GM19372 (cell line): ENCODE data around the gene HAPSTR1.
"Not testable (repeated sequence)": the region's sequence is repeated elsewhere in the genome, so short reads cannot be mapped to it uniquely, and the experiment has no call there.

ENCODE experiments used
- ATAC-seq: cut with Tn5 transposase; IDR thresholded peaks from one replicate; pipeline ENCODE4 v1.9.1; 2021; ENCODE audit warnings: mild to moderate bottlenecking, low read depth, moderate library complexity; ENCODE audit not compliant: unreplicated experiment

Gene HAPSTR1

DNA sequence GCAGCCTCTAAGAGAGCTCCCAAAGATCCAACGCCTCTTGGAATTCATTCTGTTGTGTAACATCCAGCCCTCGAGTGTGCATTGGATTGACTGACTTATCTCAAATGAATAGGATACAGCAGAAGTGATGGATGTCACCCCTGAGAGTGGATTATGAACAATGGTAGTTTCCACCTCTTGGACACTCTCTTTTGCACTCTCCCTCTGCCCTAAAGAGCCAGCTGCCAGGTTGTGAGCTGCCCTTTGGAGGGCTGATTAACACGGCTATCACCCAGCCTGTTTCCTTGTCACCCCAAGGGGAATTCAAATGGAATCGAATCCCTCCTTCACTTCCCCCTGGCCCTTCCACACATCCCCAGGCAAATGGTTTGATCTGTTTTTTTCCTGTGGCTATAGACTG is 21.2 kb upstream of the HAPSTR1 start:
- no peak for ATAC-seq

DNA sequence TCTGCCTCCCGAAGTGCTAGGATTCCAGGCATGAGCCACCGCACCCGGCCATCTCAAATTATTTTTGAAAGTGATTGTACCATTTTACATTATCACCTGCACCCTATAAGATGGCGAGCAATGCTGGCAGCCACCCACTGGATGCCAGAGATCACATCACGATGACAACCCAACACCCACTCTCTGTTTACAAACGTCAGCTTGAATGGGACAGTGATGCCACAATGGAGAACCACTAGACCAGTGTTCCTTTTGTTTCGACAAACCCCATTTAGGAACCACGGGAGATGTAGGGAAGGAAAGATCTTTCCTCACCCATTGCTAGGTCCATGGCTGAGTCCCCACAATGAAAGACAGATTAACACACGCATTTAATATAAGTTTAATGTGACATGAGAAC is 20.1 kb upstream of the HAPSTR1 start:
- ATAC-seq, result no peak

DNA sequence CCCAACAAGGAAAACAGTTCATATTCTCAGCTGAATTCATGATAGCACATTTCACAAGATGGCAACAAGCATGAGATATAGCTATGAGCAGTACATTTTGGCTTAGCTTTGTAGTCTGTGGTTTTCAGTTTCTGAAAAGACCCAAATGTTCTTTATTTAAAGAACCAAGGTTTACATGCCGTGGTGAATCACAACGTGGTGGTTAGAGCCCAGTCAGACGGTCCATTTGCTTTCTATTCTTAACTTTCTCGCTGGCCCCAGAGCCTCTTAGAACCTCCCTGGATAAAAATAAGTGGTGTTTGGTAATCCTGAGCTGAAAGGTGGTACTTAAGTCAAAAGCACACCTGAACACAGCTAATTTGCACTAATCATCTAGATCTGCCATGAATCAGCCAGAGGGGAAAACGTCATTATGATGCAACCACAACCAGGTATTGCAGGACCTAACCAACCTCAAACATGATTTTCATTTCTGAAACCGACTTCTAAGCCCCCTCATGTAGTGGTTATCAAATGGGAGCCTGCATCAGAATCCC is 18.6 kb upstream of the HAPSTR1 start:
- peak; percentile 44 for ATAC-seq

DNA sequence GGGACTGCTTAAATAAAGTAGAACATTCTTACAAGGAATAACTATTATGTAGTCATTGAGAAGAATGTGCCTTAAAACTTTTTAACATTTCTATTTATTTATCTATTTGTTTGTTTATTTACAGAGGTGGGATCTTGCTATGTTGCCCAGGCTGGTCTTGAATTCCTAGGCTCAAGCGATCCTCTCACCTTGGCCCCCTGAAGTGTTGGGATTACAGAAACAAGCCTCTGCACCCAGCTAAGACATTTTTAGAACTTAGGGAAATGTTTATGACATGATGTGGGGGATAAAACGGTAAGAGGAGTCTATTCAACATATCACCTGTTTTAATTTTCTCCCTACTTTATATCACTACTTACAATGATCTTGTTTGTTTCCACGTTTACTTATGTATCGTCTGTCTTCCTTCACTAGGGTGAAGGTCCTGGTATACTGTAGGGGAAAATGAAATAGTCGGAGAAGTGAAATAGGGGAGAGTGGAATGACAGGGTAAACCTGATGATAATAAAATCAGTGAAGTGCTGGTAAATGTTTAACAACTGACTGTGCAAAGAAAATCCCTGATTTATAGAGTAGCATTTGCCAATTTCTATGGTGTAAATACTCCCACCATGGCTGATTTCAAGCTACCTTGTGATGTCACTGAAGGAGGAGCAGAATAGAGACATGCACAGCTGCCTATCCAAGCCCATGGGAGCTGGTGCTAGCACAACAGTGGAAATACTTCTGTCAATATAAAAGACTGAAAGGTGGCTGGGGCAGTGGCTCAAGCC is 16.0 kb upstream of the HAPSTR1 start:
- ATAC-seq, result no peak

DNA sequence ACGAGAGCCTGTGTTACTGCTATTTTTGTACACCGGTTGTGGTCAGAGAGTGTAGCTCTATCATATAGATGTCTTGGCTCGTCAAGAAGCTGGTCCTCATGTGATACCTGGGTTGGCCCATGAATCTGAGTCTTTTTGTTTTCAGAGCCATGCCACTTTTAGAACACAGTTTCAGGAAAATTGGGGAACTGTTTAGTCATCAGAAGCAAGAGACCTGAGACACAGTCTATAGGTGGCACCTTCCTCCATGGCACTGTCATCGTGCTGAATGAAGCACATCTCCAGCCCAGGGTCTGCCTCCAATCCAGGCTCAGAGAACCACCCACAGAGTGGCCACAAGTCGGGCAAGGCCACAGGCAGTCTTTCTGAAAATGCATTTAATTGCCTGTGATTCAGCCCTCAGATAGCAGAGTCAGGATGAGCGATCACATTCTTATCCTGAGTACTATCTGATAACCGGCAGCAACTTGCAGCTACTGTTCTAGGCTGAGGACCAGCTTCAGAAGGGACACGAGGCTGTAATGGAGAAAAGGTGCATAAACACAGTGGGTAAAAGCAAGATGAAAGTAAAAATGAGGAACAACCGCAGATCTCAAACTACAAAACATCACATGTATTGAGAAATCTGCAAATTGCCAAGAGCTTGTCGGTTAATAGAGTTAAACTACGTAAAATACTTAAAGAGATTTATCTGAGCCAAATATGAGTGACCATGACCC is 14.2 kb upstream of the HAPSTR1 start:
- no peak for ATAC-seq

DNA sequence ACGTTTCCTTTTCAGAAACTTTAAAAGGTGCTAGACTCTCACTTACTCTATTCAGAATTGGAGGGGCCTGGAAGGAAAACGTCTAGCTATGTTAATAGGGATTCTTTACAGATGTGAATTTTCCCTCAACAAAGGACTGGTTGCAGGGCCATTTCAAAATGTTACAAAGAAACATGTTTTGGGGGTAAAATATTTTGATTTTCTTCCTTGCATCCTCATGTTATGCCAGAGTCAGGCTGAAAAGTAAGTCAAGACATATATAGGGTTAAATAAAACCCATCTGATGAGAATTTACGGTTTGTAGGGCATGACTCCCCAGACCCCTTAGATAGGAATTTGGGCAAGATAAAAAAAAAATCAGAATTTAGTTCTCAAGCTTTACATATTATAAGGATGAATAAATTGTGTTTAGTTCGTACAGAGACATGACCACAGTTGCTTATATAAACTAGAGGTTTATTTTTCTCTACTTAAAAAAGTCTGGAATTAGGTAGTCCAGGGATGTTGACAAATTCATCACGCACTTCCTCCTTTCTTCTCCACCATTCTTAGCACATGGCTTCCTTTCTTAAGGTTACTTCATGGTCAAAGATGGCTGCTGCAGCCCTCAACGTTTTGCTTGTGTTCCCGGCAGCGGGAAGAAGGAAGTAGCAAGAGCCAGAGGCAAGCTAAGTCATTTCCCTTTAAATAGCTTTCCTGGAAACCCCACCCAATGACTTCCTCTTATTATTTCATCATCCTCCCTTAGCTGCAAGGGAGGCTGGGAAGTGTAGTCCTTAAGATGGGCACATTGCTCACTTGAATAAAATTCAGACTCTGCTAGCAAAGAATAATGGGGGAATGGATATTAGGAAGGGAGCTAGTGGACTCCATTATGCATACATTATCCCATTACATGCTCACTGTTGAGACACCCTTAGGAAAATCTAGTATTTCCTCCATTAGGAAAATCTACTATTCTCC is 12.7 kb upstream of the HAPSTR1 start:
- ATAC-seq, result not testable (repeated sequence)

DNA sequence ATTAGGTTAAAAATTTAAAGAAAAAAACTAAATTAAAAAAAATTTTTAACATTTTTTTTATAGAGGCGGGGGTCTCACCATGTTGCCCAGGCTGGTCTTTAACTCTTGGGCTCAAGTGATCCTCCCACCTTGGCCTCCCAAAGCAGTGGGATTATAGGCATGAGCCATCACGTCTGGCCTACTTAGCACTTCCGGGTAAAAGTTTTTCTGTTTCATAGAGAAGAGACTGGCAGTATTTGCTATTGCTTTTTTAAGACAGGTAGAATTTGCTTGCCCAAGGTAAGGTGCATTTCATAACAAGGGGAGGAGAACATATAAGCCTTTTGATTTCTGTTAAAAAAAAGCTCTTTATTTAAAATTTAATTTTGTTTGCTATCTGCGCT is 12.0 kb upstream of the HAPSTR1 start:
- ATAC-seq, result no peak

DNA sequence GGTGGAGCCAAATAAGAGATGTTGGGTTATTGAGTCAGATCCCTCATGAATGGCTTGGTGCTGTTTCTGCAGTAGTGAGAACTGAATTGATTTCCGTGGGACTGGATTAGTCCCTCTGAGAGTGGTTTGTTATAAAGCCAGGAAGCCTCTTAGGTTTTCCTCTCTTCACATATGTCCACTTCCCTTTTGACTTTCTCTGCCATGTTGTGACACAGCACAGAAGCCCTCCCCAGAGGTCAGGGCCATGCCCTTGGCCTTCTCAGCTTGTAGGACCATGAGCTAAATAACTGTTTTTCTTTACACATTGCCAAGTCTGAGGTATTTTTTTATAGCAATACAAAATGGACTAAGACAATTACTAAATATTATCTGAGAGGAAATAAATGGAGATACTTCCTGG is 10.3 kb upstream of the HAPSTR1 start:
- no peak for ATAC-seq

DNA sequence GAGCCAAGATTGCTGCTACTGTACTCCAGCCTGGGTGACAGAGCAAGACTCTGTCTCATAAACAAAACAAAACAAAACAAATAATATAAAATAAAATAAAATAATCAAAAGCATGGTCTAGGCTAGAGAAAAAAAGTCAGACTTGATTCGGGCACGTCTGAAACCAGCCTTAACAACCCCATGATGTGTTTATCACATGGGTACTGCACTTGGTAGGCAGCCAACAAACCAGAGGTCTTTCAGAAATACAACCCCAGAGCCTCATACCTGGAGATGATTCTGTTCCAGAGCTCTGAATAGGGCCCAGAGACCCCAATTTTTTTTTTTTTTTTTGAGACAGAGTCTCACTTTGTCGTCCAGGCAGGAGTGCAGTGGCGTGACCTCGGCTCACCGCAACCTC is 9.6 kb upstream of the HAPSTR1 start:
- ATAC-seq, result no peak

DNA sequence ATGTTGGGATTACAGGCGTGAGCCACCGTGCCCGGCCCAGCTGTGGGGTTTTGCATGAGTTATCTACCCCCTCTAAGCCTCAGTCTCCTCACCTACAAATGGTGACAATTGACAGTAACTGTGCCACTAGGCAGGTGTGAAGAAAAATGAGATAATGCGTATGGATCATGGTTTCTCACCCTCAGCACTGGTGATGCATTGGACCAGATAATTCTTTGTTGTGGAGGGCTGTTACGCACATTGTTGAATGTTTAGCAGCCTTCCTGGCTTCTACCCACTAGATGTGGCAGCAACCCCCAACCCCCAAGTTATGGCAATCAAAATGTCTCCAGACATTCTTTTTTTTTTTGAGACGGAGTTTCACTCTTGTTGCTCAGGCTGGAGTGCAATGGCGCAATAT is 9.0 kb upstream of the HAPSTR1 start:
- no peak for ATAC-seq

DNA sequence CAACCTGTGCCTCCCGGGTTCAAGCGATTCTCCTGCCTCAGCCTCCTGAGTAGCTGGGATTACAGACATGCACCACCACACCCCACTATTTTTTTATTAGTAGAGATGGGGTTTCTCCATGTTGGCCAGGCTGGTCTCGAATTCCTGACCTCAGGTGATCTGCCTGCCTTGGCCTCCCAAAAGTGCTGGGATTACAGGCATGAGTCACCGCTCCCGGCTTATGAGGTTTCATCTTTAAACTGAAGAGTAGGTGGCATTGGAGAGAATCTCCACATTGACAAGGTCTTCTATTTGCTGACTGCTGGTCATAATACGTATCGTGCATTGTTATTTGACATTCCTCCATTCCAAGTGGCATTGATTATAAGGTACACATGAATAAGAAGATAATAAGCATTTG is 3.7 kb upstream of the HAPSTR1 start:
- not testable (repeated sequence) for ATAC-seq

DNA sequence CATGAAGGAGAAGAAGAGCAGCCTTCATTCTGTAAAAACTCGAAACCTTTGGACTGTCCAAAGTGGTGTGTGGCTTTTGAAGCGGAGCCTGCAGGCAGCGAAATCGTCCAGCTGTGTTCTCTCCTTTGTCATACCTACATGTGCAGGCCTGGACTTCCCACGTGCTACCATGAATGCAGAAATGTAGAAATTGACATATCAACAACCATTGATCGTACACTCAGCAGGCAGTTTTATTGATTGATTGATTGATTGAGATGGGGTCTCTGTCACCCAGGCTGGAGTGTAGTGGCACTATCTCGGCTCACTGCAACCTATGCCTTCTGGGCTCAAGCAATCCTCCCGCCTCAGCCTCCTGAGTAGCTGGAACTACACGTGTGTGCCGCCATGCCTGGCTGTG is 2.6 kb upstream of the HAPSTR1 start:
- ATAC-seq, result no peak

DNA sequence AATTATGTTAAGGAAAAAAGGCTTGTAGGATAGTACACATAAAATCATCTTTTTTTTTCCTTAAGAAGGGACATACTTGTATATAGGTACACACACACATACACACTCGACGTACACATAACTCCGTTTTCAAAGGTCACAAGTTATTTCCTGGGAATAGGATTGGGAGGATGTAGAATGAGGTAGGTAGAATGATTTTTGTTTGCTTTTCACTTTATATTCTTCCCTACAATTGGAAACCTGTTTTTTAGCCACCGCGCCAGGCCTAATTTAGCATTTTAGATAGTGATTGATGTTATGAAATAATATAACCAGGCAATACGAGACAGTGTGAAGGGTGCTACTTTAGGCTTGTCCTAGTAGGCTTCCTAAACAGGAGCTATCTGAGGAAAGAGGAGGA is 1.8 kb upstream of the HAPSTR1 start:
- no peak for ATAC-seq

DNA sequence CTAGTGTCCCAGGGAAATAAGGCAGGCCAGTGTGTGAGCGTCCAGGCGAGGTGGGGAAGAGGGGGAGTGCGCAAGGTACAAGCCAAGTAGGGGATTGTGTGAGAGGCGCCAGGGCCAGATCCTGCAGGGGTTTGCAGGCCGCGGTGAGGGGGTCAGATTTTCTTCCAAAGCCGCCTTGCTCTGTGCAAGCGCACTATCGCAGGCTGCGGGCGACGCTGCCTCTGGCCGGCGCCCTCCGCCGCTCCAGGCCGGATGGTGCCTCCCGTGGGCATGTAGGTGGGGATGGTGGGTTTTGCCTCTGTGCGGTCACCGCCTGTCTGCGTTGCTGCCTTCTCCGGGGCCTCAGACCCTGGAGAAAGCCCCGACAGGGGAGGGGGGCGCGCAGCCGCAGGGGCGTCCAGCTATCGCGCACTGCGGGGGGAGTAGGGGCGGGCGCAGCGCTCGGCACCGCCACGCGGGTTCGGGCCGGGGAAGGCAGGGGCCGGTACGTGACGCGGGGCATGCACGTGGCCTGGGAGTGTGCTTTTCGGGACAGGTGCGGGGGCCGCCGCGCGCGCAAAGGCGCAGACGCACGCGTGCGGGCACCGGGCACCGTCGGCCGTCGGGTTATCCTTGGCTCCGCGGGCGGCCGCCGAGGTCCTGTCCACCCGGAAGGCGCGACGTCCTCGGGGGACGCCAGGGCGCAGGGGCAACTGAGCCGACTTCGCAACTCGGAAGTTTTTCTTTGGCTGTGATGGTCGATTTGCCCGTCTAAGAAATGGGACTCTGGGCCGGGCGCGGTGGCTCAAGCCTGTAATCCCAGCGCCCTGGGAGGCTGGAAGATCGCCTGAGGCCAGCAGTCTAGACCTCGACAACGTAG is 1.1 kb upstream of the HAPSTR1 start:
- ATAC-seq, result no peak

DNA sequence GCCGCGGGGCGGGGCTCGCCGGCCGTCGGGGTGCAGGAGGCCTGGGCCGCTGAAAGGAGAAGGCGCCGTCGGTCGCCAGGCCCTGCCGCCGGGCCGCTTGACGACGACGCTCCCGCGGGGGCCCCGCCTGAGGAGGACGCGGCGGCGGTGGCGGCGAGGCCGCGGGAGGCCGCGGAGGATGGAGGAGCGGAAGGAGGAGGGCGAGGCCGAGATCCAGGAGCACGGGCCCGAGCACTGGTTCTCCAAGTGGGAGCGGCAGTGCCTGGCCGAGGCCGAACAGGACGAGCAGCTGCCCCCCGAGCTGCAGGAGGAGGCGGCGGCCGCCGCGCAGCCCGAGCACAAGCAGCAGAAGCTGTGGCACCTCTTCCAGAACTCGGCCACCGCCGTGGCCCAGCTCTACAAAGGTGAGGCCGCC is 430 bp downstream of the HAPSTR1 start:
- ATAC-seq, result peak; percentile 11

DNA sequence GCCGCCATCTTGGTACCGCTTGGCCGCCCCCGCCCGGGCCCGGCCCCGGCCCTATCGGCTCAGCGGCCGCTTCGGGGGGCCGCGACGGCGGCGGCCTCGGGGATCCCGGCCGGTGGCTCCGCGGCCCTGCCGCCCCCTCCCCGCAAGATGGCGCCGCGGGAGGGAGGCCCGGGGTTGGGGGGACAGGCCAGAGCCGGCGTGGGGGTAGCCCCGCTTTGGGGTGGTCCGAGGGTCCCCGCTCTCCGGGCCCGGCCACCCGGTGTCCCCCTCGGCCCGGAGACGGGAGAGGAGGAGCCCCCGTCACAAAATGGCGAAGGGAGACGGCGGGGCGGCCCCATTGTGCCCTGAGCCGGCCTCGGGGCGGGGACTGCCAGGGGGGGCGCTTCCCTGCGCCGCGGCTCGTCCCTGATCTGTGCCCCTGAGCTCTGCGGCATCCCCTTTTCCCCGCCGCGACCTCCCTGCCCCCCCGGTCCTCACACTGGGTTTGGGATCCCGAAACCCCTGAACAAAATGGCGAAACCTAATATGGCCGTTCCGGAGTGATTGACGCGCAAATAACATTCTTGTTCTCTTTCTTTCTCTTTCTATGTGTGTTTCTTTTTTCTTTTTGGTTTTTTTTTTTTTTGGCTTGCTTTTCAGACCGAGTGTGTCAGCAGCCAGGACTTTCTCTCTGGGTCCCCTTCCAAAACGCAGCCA is 986 bp downstream of the HAPSTR1 start:
- ATAC-seq, result peak; percentile 1

DNA sequence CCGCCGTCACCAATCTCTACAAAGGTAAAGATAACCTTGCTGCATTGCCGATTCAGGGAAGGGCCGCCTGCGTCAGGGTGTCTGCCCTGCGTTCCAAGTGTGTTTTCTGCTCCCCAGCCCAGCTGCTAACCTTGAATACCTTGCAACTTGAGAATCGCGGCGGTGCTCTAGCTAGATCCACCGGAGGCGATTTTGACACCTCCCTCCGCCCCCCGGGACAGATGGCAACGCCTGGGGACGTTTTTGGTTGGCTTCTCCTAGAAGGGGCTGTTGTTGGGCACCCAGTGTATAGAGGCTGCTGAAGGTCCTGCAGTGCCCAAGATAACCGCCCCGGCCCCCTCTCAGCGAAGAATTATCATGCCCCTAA is 1.5 kb downstream of the HAPSTR1 start:
- no peak for ATAC-seq

DNA sequence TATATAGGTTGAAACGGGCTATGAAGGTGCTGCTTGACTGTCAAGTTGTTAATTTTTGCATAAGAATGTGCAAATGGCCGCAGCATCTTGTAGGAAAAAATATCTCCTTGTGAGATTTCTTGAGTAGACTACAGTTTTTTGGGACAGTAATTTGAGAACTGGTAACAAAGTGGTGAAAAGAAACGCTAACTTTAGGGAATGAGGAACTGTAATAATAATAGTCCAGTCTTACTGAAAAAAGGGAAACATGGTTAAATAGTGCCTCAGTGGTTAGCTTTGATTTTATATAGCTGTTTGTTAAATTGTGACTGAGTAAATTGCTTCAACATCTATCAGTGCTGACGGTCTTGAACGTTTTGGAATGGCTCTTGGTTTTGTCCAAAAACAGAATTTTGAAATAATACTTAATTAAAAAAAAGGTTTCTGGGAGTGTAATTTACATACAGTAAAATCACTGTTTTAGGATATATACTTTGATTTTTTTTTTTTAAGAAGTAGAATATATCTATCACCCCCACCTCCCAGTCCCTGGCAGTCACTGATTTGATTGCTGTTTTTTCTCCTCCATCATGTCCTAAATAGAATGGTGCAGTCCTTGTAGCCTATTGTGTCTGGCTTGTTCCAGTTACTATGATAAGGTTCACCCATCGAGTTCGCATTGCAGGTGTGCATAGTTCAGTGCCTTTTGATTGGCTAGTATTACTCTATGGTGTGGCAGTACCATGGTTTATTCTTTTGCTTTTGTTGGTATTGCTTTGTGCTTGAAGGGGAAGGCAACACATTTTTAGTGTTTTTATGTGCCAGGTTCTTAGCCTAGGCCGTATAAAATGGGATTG is 2.8 kb downstream of the HAPSTR1 start:
- no peak for ATAC-seq
